GM12878 (cell line): ENCODE results near the gene DGKK. TPM values are rescaled to one million over a fixed set of nuclear protein-coding genes. Genes with fewer than 3 reads are reported as not detected.

Experiments
- ATAC-seq: fragments of 200-7000 bp; cut with Tn5 transposase; 3 replicates; pipeline ENCODE4 v1.9.1; 2020; ENCODE audit warnings: mild to moderate bottlenecking, moderate library complexity
- BruUV-seq: library from RNA; stranded (reverse); fragments of 400-500 nt; replicated peaks from 2 replicates; lab custom pipeline; 2021; lab: Mats Ljungman, UMichigan
- CTCF ChIA-PET: fragments of 300-600 bp; sonication (Branson Sonifier 250); formaldehyde crosslinking; extraction: SDS; loops from one replicate; lab custom pipeline; 2021; ENCODE audit warnings: inconsistent platforms; lab: Yijun Ruan, JAX
- POLR2A ChIA-PET: fragments of 350-600 bp; formaldehyde crosslinking; extraction: SDS; loops from one replicate; lab custom pipeline; 2021; ENCODE audit warnings: inconsistent platforms; lab: Charles Lee
- RAD21 ChIA-PET: fragments of 300-600 bp; sonication (Branson Sonifier 250); formaldehyde crosslinking; loops from one replicate; lab custom pipeline; 2023; ENCODE audit warnings: antibody characterized with exemption; ENCODE audit not compliant: unreplicated experiment; lab: Charles Lee
- SMC1A ChIA-PET: fragments of 300-600 bp; sonication (Branson Sonifier 250); formaldehyde crosslinking; loops from one replicate; lab custom pipeline; 2023; ENCODE audit not compliant: unreplicated experiment, uncharacterized antibody; lab: Charles Lee
- DNase-seq: peaks from one replicate; pipeline ENCODE4 v3.0.0-alpha.2; 2011; ENCODE audit warnings: low read depth, low spot score
- FAIRE-seq: peaks from 3 replicates; lab custom pipeline; 2011; peaks lifted over from hg19 to GRCh38; lab: Jason Lieb, UNC
- H2AFZ ChIP-seq: 2 replicates; pipeline ENCODE4 v1.6.0; 2011; ENCODE audit warnings: low read depth, low read length, control low read depth; ENCODE audit not compliant: control insufficient read depth
- H3K27ac ChIP-seq: 2 replicates; pipeline ENCODE4 v1.5.1; 2011; ENCODE audit warnings: control low read depth; ENCODE audit not compliant: control insufficient read depth, insufficient read depth
- H3K27me3 ChIP-seq, 2 experiments: replicated peaks in 1 of 2; 2 replicates each; pipeline versions ENCODE4 v1.6.0 to v1.6.1; 2011; ENCODE audit warnings: low read length in 1 of 2; ENCODE audit not compliant: control insufficient read depth in 2 of 2, insufficient read depth in 2 of 2
- H3K36me3 ChIP-seq, 2 experiments: 2 replicates each; pipeline ENCODE4 v1.5.1; 2011; ENCODE audit warnings: low read length in 1 of 2; ENCODE audit not compliant: control insufficient read depth in 2 of 2, insufficient read depth in 2 of 2
- H3K4me1 ChIP-seq: 2 replicates; pipeline ENCODE4 v1.6.1; 2011; ENCODE audit warnings: mild to moderate bottlenecking, low read length, moderate library complexity, mixed read lengths; ENCODE audit not compliant: control insufficient read depth, insufficient read depth
- H3K4me2 ChIP-seq: 2 replicates; pipeline ENCODE4 v1.6.0; 2011; ENCODE audit warnings: control low read depth; ENCODE audit not compliant: control insufficient read depth, insufficient read depth
- H3K4me3 ChIP-seq: fragments of 200-600 bp; sonication (generic); 2 replicates; pipeline ENCODE4 v1.5.1; 2016
- H3K79me2 ChIP-seq: 2 replicates; pipeline ENCODE4 v1.6.0; 2011; ENCODE audit warnings: low read length; ENCODE audit not compliant: control insufficient read depth, insufficient read depth
- H3K9ac ChIP-seq: 2 replicates; pipeline ENCODE4 v1.8.0; 2011; ENCODE audit warnings: low read length, control low read depth, mixed read lengths; ENCODE audit not compliant: control insufficient read depth, insufficient read depth
- H3K9me3 ChIP-seq: replicated peaks from 3 replicates; pipeline ENCODE4 v1.5.1; 2011; ENCODE audit warnings: mild to moderate bottlenecking, low read length; ENCODE audit not compliant: control insufficient read depth, insufficient read depth
- H4K20me1 ChIP-seq: 2 replicates; pipeline ENCODE4 v1.6.0; 2011; ENCODE audit not compliant: control insufficient read depth, insufficient read depth
- CREB1 ChIP-seq: IDR thresholded peaks from 2 replicates; pipeline ENCODE4 v1.6.1; 2012; ENCODE audit warnings: low read depth, mild to moderate bottlenecking, inconsistent platforms
- JUND ChIP-seq: IDR thresholded peaks from 2 replicates; pipeline ENCODE4 v1.6.1; 2012; ENCODE audit warnings: low read depth, mild to moderate bottlenecking, low read length, improper control_type of control experiment, moderate library complexity
- MEF2A ChIP-seq: IDR thresholded peaks from 2 replicates; pipeline ENCODE4 v1.6.1; 2011; ENCODE audit warnings: low read depth, mild to moderate bottlenecking, low read length, moderate library complexity; ENCODE audit not compliant: insufficient read depth
- PRDM15 ChIP-seq: fragments of 450-650 bp; formaldehyde crosslinking; IDR thresholded peaks from 2 replicates; pipeline ENCODE4 v1.4.0; 2020; ENCODE audit warnings: mild to moderate bottlenecking, moderate library complexity
- RB1 ChIP-seq: fragments of 450-650 bp; formaldehyde crosslinking; IDR thresholded peaks from 2 replicates; pipeline ENCODE4 v1.6.1; 2017; ENCODE audit warnings: mild to moderate bottlenecking, borderline replicate concordance
- TARDBP ChIP-seq: IDR thresholded peaks from 2 replicates; pipeline ENCODE4 v1.6.1; 2016; ENCODE audit warnings: borderline replicate concordance
- WGBS: methylation state at CpG from one replicate; pipeline ENCODE4 v1.1.6; 2016; ENCODE audit warnings: low lambda C conversion rate; ENCODE audit not compliant: insufficient replicate concordance, insufficient coverage; ENCODE audit errors: missing lambda C conversion rate; 5-methylcytosine and 5-hydroxymethylcytosine counted together
- in situ Hi-C: fragments of 300-500 bp; cut with MboI; formaldehyde crosslinking; loops from 9 replicates; pipeline ENCODE4 v1.14.3; 2018; ENCODE audit warnings: mixed read lengths
- intact Hi-C: fragments of 100-400 bp; cut with micrococcal nuclease; formaldehyde crosslinking; loops from one replicate; pipeline ENCODE4 v1.14.2; 2022; ENCODE audit not compliant: unreplicated experiment
- polyA plus RNA-seq, 11 experiments: library from polyadenylated mRNA; depleted of rRNA in 4 of 11; unstranded in 6 of 11; stranded (reverse) in 5 of 11; fragments of >200 nt; fragmentation: Nextera tagmentation in 4 of 11; fragmentation: Illumina TruSeq in 1 of 11; extraction: Ambion mirVana in 4 of 11; extraction: Trizol in 1 of 11; gene quantifications; 1 replicate in 1 of 11; 2 replicates in 10 of 11; pipeline versions ENCODE4 v1.2.1 to v1.2.3, GENCODE V29; 2011 to 2016; ENCODE audit warnings: inconsistent platforms in 2 of 11, missing spikeins in 2 of 11, low read depth in 1 of 11
- total RNA-seq, 4 experiments: library from RNA; depleted of rRNA in 3 of 4; stranded (reverse); fragments of >200 nt in 3 of 4; fragmentation: Illumina TruSeq in 1 of 4; extraction: Trizol in 1 of 4; gene quantifications; 2 replicates each; pipeline versions ENCODE4 v1.2.1 to v1.2.3, GENCODE V29; 2013 to 2021

The DGKK gene
- total and polyA plus RNA-seq, 10 of the 15 experiments (the other 5 are each of a cell fraction or from before 2014, with no cell fraction given): under 0.01 to 0.03 TPM; not detected in 8

GRCh38 chrX:50484662-50485061, 14.0 kb upstream of the DGKK start:
- H2AFZ ChIP-seq: no peak overlapping the region
- H3K36me3 ChIP-seq: no peaks in the 10 kb centered on the region
- no peaks in the 10 kb centered on the region for H3K9me3 ChIP-seq
- H3K4me2 ChIP-seq: no peak overlapping the region
- H3K4me3 ChIP-seq: no peak overlapping the region
- H3K79me2 ChIP-seq: no peaks in the 10 kb centered on the region
- BruUV-seq: no TSS peak
- TF ChIP-seq RB1 (no peak), TARDBP (no peak), MEF2A (no peak), CREB1 (no peak), PRDM15 (CRISPR knock-in tag) (no peak), JUND (no peak)
- H3K9ac ChIP-seq: no peak overlapping the region
- ATAC-seq (no peak), FAIRE-seq (no peak), DNase-seq (no peak)
- H3K27ac ChIP-seq: no peak overlapping the region
- WGBS: 45% methylated on average over 1 of the region's 1 CpG
- ChIA-PET RAD21 (no interaction called here), CTCF (no interaction called here), POLR2A (no interaction called here), SMC1A (no interaction called here)
- no peaks in the 10 kb centered on the region for H4K20me1 ChIP-seq
- intact Hi-C loops: no loop called here
- H3K4me1 ChIP-seq: no peaks in the 10 kb centered on the region
- no peaks in the 10 kb centered on the region for H3K27me3 ChIP-seq
- in situ Hi-C loops: no loop called here
